Measurements from ENCODE around the gene POMGNT1.

POMGNT1 gene

GRCh38 chr1:46153228-46153627 is 45.0 kb downstream of the POMGNT1 start:
- no peak for DNase-seq

GRCh38 chr1:46152016-46152415 is 46.2 kb downstream of the POMGNT1 start:
- DNase-seq = no peak

GRCh38 chr1:46150085-46150484 is 48.1 kb downstream of the POMGNT1 start:
- no peak for DNase-seq

- no peak for DNase-seq
Observed at GRCh38 chr1:46148318-46148717, 49.9 kb downstream of the POMGNT1 start.

Data from activated CD4-positive, alpha-beta T cell treated with anti-CD3 and anti-CD28 coated beads, Interleukin-2, amount 50 U/mL, for 1 hour (primary cell).